HS-27A (cell line): ENCODE measurements around the gene XRCC1.
A peak's percentile ranks its signal among the peaks of the same experiment; 100 is the strongest.
"Not testable (repeated sequence)": the region's sequence is repeated elsewhere in the genome, so short reads cannot be mapped to it uniquely, and the experiment has no call there.

Experiments
- DNase-seq: peaks from one replicate; pipeline ENCODE4 v3.0.0-alpha.2; 2012; ENCODE audit warnings: low read depth, missing footprints

XRCC1 gene

GRCh38 chr19:43545981-43546380 is 29.3 kb downstream of the XRCC1 start:
- DNase-seq = no peak

- DNase-seq = no peak
These were observed 30.1 kb downstream of the XRCC1 start for GRCh38 chr19:43545276-43545675.

GRCh38 chr19:43544077-43544476 is 31.2 kb downstream of the XRCC1 start:
- no peak for DNase-seq

GRCh38 chr19:43541920-43542650 is 33.2 kb downstream of the XRCC1 start:
- DNase-seq = no peak

- DNase-seq = no peak
These were observed 34.9 kb downstream of the XRCC1 start for GRCh38 chr19:43540381-43540780.

- DNase-seq = no peak
These were observed 36.4 kb downstream of the XRCC1 start for GRCh38 chr19:43538922-43539321.

- DNase-seq = no peak
These were observed 40.2 kb downstream of the XRCC1 start for GRCh38 chr19:43534816-43535761.

- no peak for DNase-seq
These were observed 41.0 kb downstream of the XRCC1 start for GRCh38 chr19:43534305-43534815.

- peak; percentile 95 for DNase-seq
These were observed 41.6 kb downstream of the XRCC1 start for GRCh38 chr19:43533546-43534304.

GRCh38 chr19:43532962-43533545 is 42.3 kb downstream of the XRCC1 start, which contains the start of gene ZNF575:
TSS of gene ZNF575 (plus strand) at chr19:43533188. CDS start at chr19:43534423, 1,235 bp downstream.
- DNase-seq = peak; percentile 86

GRCh38 chr19:43532571-43532961 is 42.8 kb downstream of the XRCC1 start:
- no peak for DNase-seq

GRCh38 chr19:43527860-43528622 is 47.3 kb downstream of the XRCC1 start:
- DNase-seq = no peak

- no peak for DNase-seq
These were observed 48.2 kb downstream of the XRCC1 start, which contains the start of gene ETHE1 for GRCh38 chr19:43526884-43527859. TSS of gene ETHE1 (minus strand) at chr19:43527201. CDS start at chr19:43527177, 24 bp downstream.

- DNase-seq = no peak
These were observed 49.2 kb downstream of the XRCC1 start for GRCh38 chr19:43525836-43526771.

- DNase-seq = no peak
These were observed 50.1 kb downstream of the XRCC1 start for GRCh38 chr19:43524922-43525835.

- DNase-seq = not testable (repeated sequence)
These were observed 51.6 kb downstream of the XRCC1 start for GRCh38 chr19:43523696-43524095.

GRCh38 chr19:43522929-43523328 is 52.4 kb downstream of the XRCC1 start:
- DNase-seq = no peak
